Measurements from ENCODE around the gene COX20. TPM values are rescaled to one million over a fixed set of nuclear protein-coding genes. Genes with fewer than 3 reads are reported as not detected.
"Not testable (repeated sequence)": the region's sequence is repeated elsewhere in the genome, so short reads cannot be mapped to it uniquely, and the experiment has no call there.

The COX20 gene
- total and polyA plus RNA-seq, 2 donors (not counting 1 experiment from before 2014, with no cell fraction given), result 22.8 to 51.5 TPM

DNA sequence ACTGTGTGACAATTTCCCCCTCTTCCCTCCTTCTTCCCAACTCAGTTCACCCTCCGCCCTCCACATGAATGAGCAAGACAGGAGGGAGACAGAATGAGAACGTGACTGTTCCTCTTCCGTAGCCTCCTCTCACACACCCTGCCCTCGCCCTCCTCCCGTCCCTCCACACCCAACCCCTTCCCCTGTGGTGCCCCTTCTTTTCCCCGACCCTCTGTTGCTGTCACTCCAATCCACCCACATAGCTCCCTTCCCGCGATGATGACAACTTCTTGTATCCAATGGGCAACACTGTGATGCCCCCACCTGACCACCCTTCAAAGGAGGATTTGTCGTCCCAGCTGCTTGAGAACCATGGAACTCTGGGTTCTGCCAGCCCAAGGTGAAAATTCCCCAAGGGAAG is 41.4 kb upstream of the COX20 start:
- Histone ChIP-seq H3K4me3 (replicated peaks in 1 of 4; ENCODE audit: control extremely low read depth in 1 of 4, insufficient read depth in 1 of 4, low read depth in 3 of 4, low read length in 4 of 4) (no peak overlapping the region), H4K20me1 (ENCODE audit: control insufficient read depth, extremely low read depth, insufficient read depth, low read length) (no peaks in the 10 kb centered on the region), H2AFZ (ENCODE audit: low read length) (no peak overlapping the region), H3K36me3 (ENCODE audit: control insufficient read depth, insufficient read depth, low read length) (no peaks in the 10 kb centered on the region), H3K4me1 (ENCODE audit: control insufficient read depth, extremely low read depth, insufficient read depth, low read length) (no peaks in the 10 kb centered on the region), H3K9ac (ENCODE audit: insufficient read depth, low read length) (no peak overlapping the region), H3K27me3 (ENCODE audit: control insufficient read depth, insufficient read depth, low read length) (no peaks in the 10 kb centered on the region), H3K9me3 (ENCODE audit: control insufficient read depth, insufficient read depth, low read depth, low read length) (no peaks in the 10 kb centered on the region), H3K4me2 (ENCODE audit: extremely low read depth, insufficient read depth, low read length) (no peak overlapping the region), H3K27ac (ENCODE audit: insufficient read depth, low read length) (no peak overlapping the region), H3K79me2 (ENCODE audit: control insufficient read depth, insufficient read depth, low read length) (no peaks in the 10 kb centered on the region)
- no peak for DNase-seq (ENCODE audit: low read depth in 2 of 2)
- TF ChIP-seq, protein P1, sequence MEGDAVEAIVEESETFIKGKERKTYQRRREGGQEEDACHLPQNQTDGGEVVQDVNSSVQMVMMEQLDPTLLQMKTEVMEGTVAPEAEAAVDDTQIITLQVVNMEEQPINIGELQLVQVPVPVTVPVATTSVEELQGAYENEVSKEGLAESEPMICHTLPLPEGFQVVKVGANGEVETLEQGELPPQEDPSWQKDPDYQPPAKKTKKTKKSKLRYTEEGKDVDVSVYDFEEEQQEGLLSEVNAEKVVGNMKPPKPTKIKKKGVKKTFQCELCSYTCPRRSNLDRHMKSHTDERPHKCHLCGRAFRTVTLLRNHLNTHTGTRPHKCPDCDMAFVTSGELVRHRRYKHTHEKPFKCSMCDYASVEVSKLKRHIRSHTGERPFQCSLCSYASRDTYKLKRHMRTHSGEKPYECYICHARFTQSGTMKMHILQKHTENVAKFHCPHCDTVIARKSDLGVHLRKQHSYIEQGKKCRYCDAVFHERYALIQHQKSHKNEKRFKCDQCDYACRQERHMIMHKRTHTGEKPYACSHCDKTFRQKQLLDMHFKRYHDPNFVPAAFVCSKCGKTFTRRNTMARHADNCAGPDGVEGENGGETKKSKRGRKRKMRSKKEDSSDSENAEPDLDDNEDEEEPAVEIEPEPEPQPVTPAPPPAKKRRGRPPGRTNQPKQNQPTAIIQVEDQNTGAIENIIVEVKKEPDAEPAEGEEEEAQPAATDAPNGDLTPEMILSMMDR (conservative IDR thresholded peaks at IDR 0.05 in 1 of 2, IDR thresholded peaks at IDR 0.05 in 1 of 2; ENCODE audit: low read depth in 1 of 2, low read length in 2 of 2), result no peak
- no peak for TF ChIP-seq EZH2 (IDR thresholded peaks at IDR 0.05; ENCODE audit: low read length, missing control alignments)

DNA sequence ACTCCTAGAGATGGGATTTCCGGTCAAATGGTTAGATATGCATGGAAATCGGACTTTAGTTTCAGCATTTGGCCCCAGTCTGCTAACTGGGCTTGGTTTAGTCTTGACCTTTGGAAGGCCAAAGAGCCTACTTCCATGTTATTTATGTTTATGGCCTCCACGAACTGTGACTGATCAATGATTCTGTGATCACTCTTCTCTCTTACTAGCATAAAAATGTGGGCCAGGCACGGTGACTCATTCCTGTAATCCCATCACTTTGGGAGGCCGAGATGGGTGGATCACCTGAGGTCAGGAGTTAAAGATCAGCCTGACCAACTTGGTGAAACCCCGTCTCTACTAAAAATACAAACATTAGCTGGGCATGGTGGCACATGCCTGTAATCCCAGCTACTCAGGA is 40.9 kb upstream of the COX20 start:
- not testable (repeated sequence) for DNase-seq (ENCODE audit: low read depth in 2 of 2); H3K36me3 ChIP-seq (ENCODE audit: control insufficient read depth, insufficient read depth, low read length); H3K4me3 ChIP-seq (replicated peaks in 1 of 4; ENCODE audit: control extremely low read depth in 1 of 4, insufficient read depth in 1 of 4, low read depth in 3 of 4, low read length in 4 of 4); H2AFZ ChIP-seq (ENCODE audit: low read length); H3K4me2 ChIP-seq (ENCODE audit: extremely low read depth, insufficient read depth, low read length); H3K9me3 ChIP-seq (ENCODE audit: control insufficient read depth, insufficient read depth, low read depth, low read length); H3K79me2 ChIP-seq (ENCODE audit: control insufficient read depth, insufficient read depth, low read length); H3K27ac ChIP-seq (ENCODE audit: insufficient read depth, low read length); H3K27me3 ChIP-seq (ENCODE audit: control insufficient read depth, insufficient read depth, low read length); H3K9ac ChIP-seq (ENCODE audit: insufficient read depth, low read length); H3K4me1 ChIP-seq (ENCODE audit: control insufficient read depth, extremely low read depth, insufficient read depth, low read length); H4K20me1 ChIP-seq (ENCODE audit: control insufficient read depth, extremely low read depth, insufficient read depth, low read length)

GRCh38 chr1:244796719-244797406 is 38.6 kb upstream of the COX20 start:
- H3K9ac ChIP-seq (ENCODE audit: insufficient read depth, low read length), result no peak overlapping the region
- no peaks in the 10 kb centered on the region for H3K36me3 ChIP-seq (ENCODE audit: control insufficient read depth, insufficient read depth, low read length)
- H3K4me2 ChIP-seq (ENCODE audit: extremely low read depth, insufficient read depth, low read length), result no peak overlapping the region
- TF ChIP-seq, protein P1 (conservative IDR thresholded peaks at IDR 0.05 in 1 of 2, IDR thresholded peaks at IDR 0.05 in 1 of 2; ENCODE audit: low read depth in 1 of 2, low read length in 2 of 2), result peak; percentile 78 to 79
- no peak for TF ChIP-seq EZH2 (IDR thresholded peaks at IDR 0.05; ENCODE audit: low read length, missing control alignments)
- H2AFZ ChIP-seq (ENCODE audit: low read length), result no peak overlapping the region
- H3K4me3 ChIP-seq (replicated peaks in 1 of 4; ENCODE audit: control extremely low read depth in 1 of 4, insufficient read depth in 1 of 4, low read depth in 3 of 4, low read length in 4 of 4), result no peak overlapping the region
- H3K27me3 ChIP-seq (ENCODE audit: control insufficient read depth, insufficient read depth, low read length), result no peaks in the 10 kb centered on the region
- H3K4me1 ChIP-seq (ENCODE audit: control insufficient read depth, extremely low read depth, insufficient read depth, low read length), result no peaks in the 10 kb centered on the region
- no peaks in the 10 kb centered on the region for H3K9me3 ChIP-seq (ENCODE audit: control insufficient read depth, insufficient read depth, low read depth, low read length)
- peak; percentile 45 to 75 for DNase-seq (ENCODE audit: low read depth in 2 of 2)
- H3K79me2 ChIP-seq (ENCODE audit: control insufficient read depth, insufficient read depth, low read length), result no peaks in the 10 kb centered on the region
- no peak overlapping the region for H3K27ac ChIP-seq (ENCODE audit: insufficient read depth, low read length)
- H4K20me1 ChIP-seq (ENCODE audit: control insufficient read depth, extremely low read depth, insufficient read depth, low read length), result no peaks in the 10 kb centered on the region

Data from fibroblast of lung (primary cell).